GM23338 (cell line): ENCODE data around the gene ARG2. TPM values are rescaled to one million over a fixed set of nuclear protein-coding genes. Genes with fewer than 3 reads are reported as not detected.

Experiments
- ATAC-seq: fragments of 200-7000 bp; cut with Tn5 transposase; 3 replicates; pipeline ENCODE4 v1.9.1; 2020
- DNase-seq: peaks from one replicate; pipeline ENCODE4 v3.0.0-alpha.2; 2015; ENCODE audit warnings: low spot score
- H2AFZ ChIP-seq: fragments of 200-600 bp; sonication (generic); 2 replicates; pipeline ENCODE4 v1.8.0; 2016; ENCODE audit warnings: antibody characterized with exemption, mild to moderate bottlenecking, moderate library complexity
- H3F3A ChIP-seq: fragments of 200-600 bp; sonication (generic); replicated peaks from 2 replicates; pipeline ENCODE4 v1.8.0; 2017; ENCODE audit warnings: antibody characterized with exemption, mixed run types, low read depth
- H3K27ac ChIP-seq: fragments of 200-600 bp; sonication (generic); 2 replicates; pipeline ENCODE4 v1.6.1; 2016; ENCODE audit warnings: low read depth
- H3K27me3 ChIP-seq: fragments of 200-600 bp; sonication (generic); 2 replicates; pipeline ENCODE4 v1.8.0; 2016; ENCODE audit warnings: mild to moderate bottlenecking, mixed run types, moderate library complexity; ENCODE audit not compliant: insufficient read depth
- H3K36me3 ChIP-seq: fragments of 200-600 bp; sonication (generic); 2 replicates; pipeline ENCODE4 v1.8.0; 2016; ENCODE audit warnings: mild to moderate bottlenecking; ENCODE audit not compliant: insufficient read depth
- H3K4me1 ChIP-seq: fragments of 200-600 bp; sonication (generic); 2 replicates; pipeline ENCODE4 v1.8.0; 2016; ENCODE audit warnings: mild to moderate bottlenecking, moderate library complexity; ENCODE audit not compliant: insufficient read depth
- H3K4me2 ChIP-seq: fragments of 200-600 bp; sonication (generic); 2 replicates; pipeline ENCODE4 v1.7.1; 2017; ENCODE audit warnings: mixed run types
- H3K4me3 ChIP-seq: fragments of 200-600 bp; sonication (generic); 2 replicates; pipeline ENCODE4 v1.6.1; 2016; ENCODE audit warnings: mixed run types
- H3K79me2 ChIP-seq: fragments of 200-600 bp; sonication (generic); replicated peaks from 2 replicates; pipeline ENCODE4 v1.8.0; 2017; ENCODE audit warnings: mild to moderate bottlenecking; ENCODE audit not compliant: insufficient read depth
- H3K9me2 ChIP-seq: fragments of 200-600 bp; sonication (generic); 2 replicates; pipeline ENCODE4 v1.8.0; 2017; ENCODE audit not compliant: insufficient read depth
- H4K20me1 ChIP-seq: fragments of 200-600 bp; sonication (generic); replicated peaks from 2 replicates; pipeline ENCODE4 v1.8.0; 2017; ENCODE audit warnings: mild to moderate bottlenecking; ENCODE audit not compliant: insufficient read depth
- H3K27ac Mint-ChIP-seq: 2 replicates; pipeline ENCODE4 v1.8.0; 2020; ENCODE audit warnings: inconsistent platforms, mild to moderate bottlenecking, moderate library complexity, mixed read lengths
- H3K27me3 Mint-ChIP-seq: 3 replicates; pipeline ENCODE4 v1.8.0; 2022; ENCODE audit warnings: low read depth, mild to moderate bottlenecking, moderate library complexity, mixed read lengths, inconsistent platforms; ENCODE audit not compliant: insufficient read depth, poor library complexity
- H3K36me3 Mint-ChIP-seq: 3 replicates; pipeline ENCODE4 v1.8.0; 2021; ENCODE audit warnings: low read depth, mild to moderate bottlenecking, inconsistent platforms, moderate library complexity, mixed read lengths
- H3K4me1 Mint-ChIP-seq: 3 replicates; pipeline ENCODE4 v1.8.0; 2020; ENCODE audit warnings: mild to moderate bottlenecking, inconsistent platforms, mixed read lengths
- H3K4me3 Mint-ChIP-seq: 3 replicates; pipeline ENCODE4 v1.8.0; 2021; ENCODE audit warnings: moderate library complexity, mild to moderate bottlenecking, inconsistent platforms, mixed read lengths
- H3K9me3 Mint-ChIP-seq: 3 replicates; pipeline ENCODE4 v1.8.0; 2020; ENCODE audit warnings: moderate library complexity, mild to moderate bottlenecking, inconsistent platforms, mixed read lengths
- CREB1 ChIP-seq: fragments of 250-450 bp; sonication (Bioruptor Pico); IDR thresholded peaks from 2 replicates; pipeline ENCODE4 v1.5.0; 2020; ENCODE audit warnings: low read depth, mild to moderate bottlenecking, moderate library complexity
- ETS1 ChIP-seq: IDR thresholded peaks from 2 replicates; pipeline ENCODE4 v1.6.1; 2016; ENCODE audit warnings: antibody characterized with exemption
- EZH2 ChIP-seq: fragments of 200-600 bp; sonication (generic); IDR thresholded peaks from one replicate; pipeline ENCODE4 v1.8.0; 2017; ENCODE audit warnings: antibody characterized with exemption, mild to moderate bottlenecking, low read depth; ENCODE audit not compliant: unreplicated experiment
- EZH2phosphoT487 ChIP-seq: fragments of 200-600 bp; sonication (generic); IDR thresholded peaks from one replicate; pipeline ENCODE4 v1.8.1; 2018; ENCODE audit warnings: antibody characterized with exemption; ENCODE audit not compliant: unreplicated experiment
- JUNB ChIP-seq: IDR thresholded peaks from one replicate; pipeline ENCODE4 v1.6.1; 2016; ENCODE audit warnings: antibody characterized with exemption; ENCODE audit not compliant: unreplicated experiment
- NANOG ChIP-seq: IDR thresholded peaks from 2 replicates; pipeline ENCODE4 v1.6.1; 2016; ENCODE audit warnings: antibody characterized with exemption, borderline replicate concordance
- POLR2AphosphoS5 ChIP-seq: IDR thresholded peaks from 2 replicates; pipeline ENCODE4 v1.6.1; 2016; ENCODE audit warnings: antibody characterized with exemption, low read depth
- STAT1 ChIP-seq: IDR thresholded peaks from one replicate; pipeline ENCODE4 v1.6.1; 2016; ENCODE audit warnings: antibody characterized with exemption; ENCODE audit not compliant: unreplicated experiment
- ZNF114 ChIP-seq: fragments of 250-450 bp; sonication (Bioruptor Pico); IDR thresholded peaks from 2 replicates; pipeline ENCODE4 v1.5.0; 2020; ENCODE audit warnings: mild to moderate bottlenecking, moderate library complexity
- ZNF331 ChIP-seq: fragments of 250-450 bp; sonication (Bioruptor Pico); IDR thresholded peaks from 2 replicates; pipeline ENCODE4 v1.5.0; 2020; ENCODE audit warnings: low read depth, mild to moderate bottlenecking, moderate library complexity
- ZNF462 ChIP-seq: fragments of 250-450 bp; sonication (Bioruptor Pico); IDR thresholded peaks from 2 replicates; pipeline ENCODE4 v1.5.0; 2020; ENCODE audit warnings: mild to moderate bottlenecking, moderate library complexity
- polyA plus RNA-seq: library from polyadenylated mRNA; unstranded; fragments of >200 nt; fragmentation: Nextera tagmentation; extraction: Ambion mirVana; gene quantifications from 2 replicates; pipeline ENCODE4 v1.2.1, GENCODE V29; 2016
- total RNA-seq: library from RNA; depleted of rRNA; stranded (reverse); fragments of >200 nt; shearing (Covaris generic); gene quantifications from 2 replicates; pipeline ENCODE4 v1.2.3, GENCODE V29; 2014
- TF ChIP-seq, protein P1 (sequence below), 2 experiments: fragments of 200-600 bp in 1 of 2; sonication (generic) in 1 of 2; conservative IDR thresholded peaks; 2 replicates each; pipeline versions ENCODE4 v1.5.1 to v1.6.1; 2016 to 2017; ENCODE audit warnings: antibody characterized with exemption in 2 of 2, low read depth in 2 of 2, mild to moderate bottlenecking in 2 of 2, moderate library complexity in 1 of 2
- TF ChIP-seq, protein P2 (sequence below): IDR thresholded peaks from one replicate; pipeline ENCODE4 v1.6.1; 2018; ENCODE audit warnings: antibody characterized with exemption; ENCODE audit not compliant: unreplicated experiment

The ARG2 gene
- total and polyA plus RNA-seq, 2 experiments from 2014 or later: 42.7 to 69.4 TPM

- Histone ChIP-seq H3K9me2 (no peaks in the 10 kb centered on the region), H3K4me2 (no peak overlapping the region), H3K79me2 (no peaks in the 10 kb centered on the region), H3F3A (no peaks in the 10 kb centered on the region), H3K36me3 (no peaks in the 10 kb centered on the region), H3K4me3 (no peak overlapping the region), H3K27me3 (peaks cover 99% of the 10 kb centered on the region), H3K27ac (no peak overlapping the region), H2AFZ (no peak overlapping the region), H4K20me1 (no peaks in the 10 kb centered on the region; the same call in 1 of the 2 replicates), H3K4me1 (peaks cover 14% of the 10 kb centered on the region; the same call in 1 of the 2 replicates)
- Mint-ChIP-seq H3K9me3 (no peaks in the 10 kb centered on the region), H3K27ac (no peak overlapping the region), H3K27me3 (peaks cover 74% of the 10 kb centered on the region), H3K4me3 (no peak overlapping the region), H3K4me1 (peaks cover 20% of the 10 kb centered on the region), H3K36me3 (no peaks in the 10 kb centered on the region)
- TF ChIP-seq, protein P1, sequence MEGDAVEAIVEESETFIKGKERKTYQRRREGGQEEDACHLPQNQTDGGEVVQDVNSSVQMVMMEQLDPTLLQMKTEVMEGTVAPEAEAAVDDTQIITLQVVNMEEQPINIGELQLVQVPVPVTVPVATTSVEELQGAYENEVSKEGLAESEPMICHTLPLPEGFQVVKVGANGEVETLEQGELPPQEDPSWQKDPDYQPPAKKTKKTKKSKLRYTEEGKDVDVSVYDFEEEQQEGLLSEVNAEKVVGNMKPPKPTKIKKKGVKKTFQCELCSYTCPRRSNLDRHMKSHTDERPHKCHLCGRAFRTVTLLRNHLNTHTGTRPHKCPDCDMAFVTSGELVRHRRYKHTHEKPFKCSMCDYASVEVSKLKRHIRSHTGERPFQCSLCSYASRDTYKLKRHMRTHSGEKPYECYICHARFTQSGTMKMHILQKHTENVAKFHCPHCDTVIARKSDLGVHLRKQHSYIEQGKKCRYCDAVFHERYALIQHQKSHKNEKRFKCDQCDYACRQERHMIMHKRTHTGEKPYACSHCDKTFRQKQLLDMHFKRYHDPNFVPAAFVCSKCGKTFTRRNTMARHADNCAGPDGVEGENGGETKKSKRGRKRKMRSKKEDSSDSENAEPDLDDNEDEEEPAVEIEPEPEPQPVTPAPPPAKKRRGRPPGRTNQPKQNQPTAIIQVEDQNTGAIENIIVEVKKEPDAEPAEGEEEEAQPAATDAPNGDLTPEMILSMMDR (conservative IDR thresholded peaks at IDR 0.05; ENCODE audit: low read depth in 2 of 2): no peak
- TF ChIP-seq ZNF114: no peak
- no peak for TF ChIP-seq JUNB
- TF ChIP-seq ZNF462 (CRISPR knock-in tag): no peak
- TF ChIP-seq, protein P2, sequence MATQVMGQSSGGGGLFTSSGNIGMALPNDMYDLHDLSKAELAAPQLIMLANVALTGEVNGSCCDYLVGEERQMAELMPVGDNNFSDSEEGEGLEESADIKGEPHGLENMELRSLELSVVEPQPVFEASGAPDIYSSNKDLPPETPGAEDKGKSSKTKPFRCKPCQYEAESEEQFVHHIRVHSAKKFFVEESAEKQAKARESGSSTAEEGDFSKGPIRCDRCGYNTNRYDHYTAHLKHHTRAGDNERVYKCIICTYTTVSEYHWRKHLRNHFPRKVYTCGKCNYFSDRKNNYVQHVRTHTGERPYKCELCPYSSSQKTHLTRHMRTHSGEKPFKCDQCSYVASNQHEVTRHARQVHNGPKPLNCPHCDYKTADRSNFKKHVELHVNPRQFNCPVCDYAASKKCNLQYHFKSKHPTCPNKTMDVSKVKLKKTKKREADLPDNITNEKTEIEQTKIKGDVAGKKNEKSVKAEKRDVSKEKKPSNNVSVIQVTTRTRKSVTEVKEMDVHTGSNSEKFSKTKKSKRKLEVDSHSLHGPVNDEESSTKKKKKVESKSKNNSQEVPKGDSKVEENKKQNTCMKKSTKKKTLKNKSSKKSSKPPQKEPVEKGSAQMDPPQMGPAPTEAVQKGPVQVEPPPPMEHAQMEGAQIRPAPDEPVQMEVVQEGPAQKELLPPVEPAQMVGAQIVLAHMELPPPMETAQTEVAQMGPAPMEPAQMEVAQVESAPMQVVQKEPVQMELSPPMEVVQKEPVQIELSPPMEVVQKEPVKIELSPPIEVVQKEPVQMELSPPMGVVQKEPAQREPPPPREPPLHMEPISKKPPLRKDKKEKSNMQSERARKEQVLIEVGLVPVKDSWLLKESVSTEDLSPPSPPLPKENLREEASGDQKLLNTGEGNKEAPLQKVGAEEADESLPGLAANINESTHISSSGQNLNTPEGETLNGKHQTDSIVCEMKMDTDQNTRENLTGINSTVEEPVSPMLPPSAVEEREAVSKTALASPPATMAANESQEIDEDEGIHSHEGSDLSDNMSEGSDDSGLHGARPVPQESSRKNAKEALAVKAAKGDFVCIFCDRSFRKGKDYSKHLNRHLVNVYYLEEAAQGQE: no peak
- no peak for TF ChIP-seq CREB1 (CRISPR knock-in tag)
- TF ChIP-seq EZH2: no peak
- TF ChIP-seq NANOG: no peak
- no peak for TF ChIP-seq EZH2phosphoT487
- TF ChIP-seq POLR2AphosphoS5: no peak
- TF ChIP-seq STAT1: no peak
- no peak for TF ChIP-seq ZNF331 (CRISPR knock-in tag)
- no peak for TF ChIP-seq ETS1
- no peak for DNase-seq
- no peak for ATAC-seq
These were observed 9.2 kb upstream of the ARG2 start for GRCh38 chr14:67610491-67610890.
